HG02678 (cell line): ENCODE data around the gene LDLRAD4.

ENCODE experiments used
- ATAC-seq: cut with Tn5 transposase; IDR thresholded peaks from one replicate; pipeline ENCODE4 v1.9.1; 2021; ENCODE audit warnings: mild to moderate bottlenecking, moderate library complexity; ENCODE audit not compliant: unreplicated experiment

Gene LDLRAD4

GRCh38 chr18:13302457-13303225 lies 84.1 kb downstream of the LDLRAD4 start:
- ATAC-seq, result no peak

GRCh38 chr18:13303756-13304364 lies 85.3 kb downstream of the LDLRAD4 start:
- ATAC-seq, result no peak

- no peak for ATAC-seq
These were observed 86.7 kb downstream of the LDLRAD4 start for GRCh38 chr18:13305301-13305700.

- no peak for ATAC-seq
These were observed 88.0 kb downstream of the LDLRAD4 start for GRCh38 chr18:13306583-13306982.

GRCh38 chr18:13308369-13308768 lies 89.8 kb downstream of the LDLRAD4 start:
- no peak for ATAC-seq

GRCh38 chr18:13309031-13309747 lies 90.6 kb downstream of the LDLRAD4 start:
- ATAC-seq, result no peak

GRCh38 chr18:13309748-13310670 lies 91.4 kb downstream of the LDLRAD4 start:
- ATAC-seq, result no peak

- no peak for ATAC-seq
These were observed 92.6 kb downstream of the LDLRAD4 start for GRCh38 chr18:13311193-13311592.

- no peak for ATAC-seq
These were observed 94.0 kb downstream of the LDLRAD4 start for GRCh38 chr18:13312515-13312914.

- no peak for ATAC-seq
These were observed 94.6 kb downstream of the LDLRAD4 start for GRCh38 chr18:13313006-13313686.

GRCh38 chr18:13315000-13315399 lies 96.4 kb downstream of the LDLRAD4 start:
- ATAC-seq, result no peak

- ATAC-seq, result no peak
These were observed 97.5 kb downstream of the LDLRAD4 start for GRCh38 chr18:13316063-13316462.

- no peak for ATAC-seq
These were observed 99.2 kb downstream of the LDLRAD4 start for GRCh38 chr18:13317801-13318200.

- no peak for ATAC-seq
These were observed 100.4 kb downstream of the LDLRAD4 start for GRCh38 chr18:13318731-13319501.

- ATAC-seq, result no peak
These were observed 101.1 kb downstream of the LDLRAD4 start for GRCh38 chr18:13319629-13320028.

- no peak for ATAC-seq
These were observed 101.5 kb downstream of the LDLRAD4 start for GRCh38 chr18:13320096-13320495.

GRCh38 chr18:13320891-13321425 lies 102.4 kb downstream of the LDLRAD4 start:
- ATAC-seq, result no peak

- no peak for ATAC-seq
These were observed 103.4 kb downstream of the LDLRAD4 start for GRCh38 chr18:13321923-13322322.

GRCh38 chr18:13323186-13323585 lies 104.6 kb downstream of the LDLRAD4 start:
- ATAC-seq, result no peak
